ENCODE results near the gene FAM193B. TPM values are rescaled to one million over a fixed set of nuclear protein-coding genes. Genes with fewer than 3 reads are reported as not detected.

FAM193B gene
- total RNA-seq, 3 donors from 2014 or later (not counting 1 experiment from before 2014, with no cell fraction given) = 203 to 235 (median 216) TPM

DNA sequence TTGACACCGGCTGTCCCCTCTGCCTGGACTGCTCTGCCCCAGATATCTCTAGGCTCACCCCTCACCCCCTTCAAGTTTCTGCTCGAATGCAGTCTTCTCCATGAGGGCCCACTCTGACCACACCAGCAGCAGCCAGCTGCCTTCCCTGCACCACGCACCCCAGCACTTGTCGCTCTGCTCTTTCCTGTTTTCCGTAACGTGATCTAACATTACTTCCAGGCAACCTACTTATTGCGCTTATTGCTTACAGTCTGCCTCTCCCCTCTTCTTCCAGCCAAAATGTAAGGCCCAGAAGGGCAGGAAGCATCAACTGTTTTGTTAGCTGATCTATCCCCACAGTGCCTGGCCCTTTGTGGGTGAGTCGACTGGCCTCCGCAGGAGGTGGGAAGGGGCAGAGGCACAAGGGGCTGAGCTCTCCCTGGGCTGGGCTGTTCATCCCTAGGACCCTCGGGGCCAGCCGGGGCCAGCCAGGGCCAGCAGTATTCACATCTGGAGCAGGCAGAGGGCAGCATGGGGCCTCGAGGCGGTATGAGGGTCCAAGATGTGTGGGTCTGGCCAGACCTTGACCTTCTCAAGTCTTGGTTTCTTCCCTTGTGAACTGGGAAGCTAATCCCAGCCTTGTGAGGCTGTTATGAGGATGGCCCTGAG is 69.3 kb downstream of the FAM193B start:
- H3K36me3 ChIP-seq (ENCODE audit: control insufficient read depth, insufficient read depth, low read length) = no peaks in the 10 kb centered on the region
- Mint-ChIP-seq H3K36me3 (no peaks in the 10 kb centered on the region), H3K4me1 (peaks cover 2 to 3% of the 10 kb centered on the region in 2 donors), H3K27ac (no peak overlapping the region), H3K4me3 (no peak overlapping the region), H3K27me3 (ENCODE audit: low read depth in 2 of 2) (peaks cover 0 to 4% of the 10 kb centered on the region in 2 donors), H3K9me3 (no peaks in the 10 kb centered on the region)
- H3K4me1 ChIP-seq (ENCODE audit: control insufficient read depth, insufficient read depth, low read length) = peaks cover 6% of the 10 kb centered on the region
- H3K27me3 ChIP-seq (ENCODE audit: control insufficient read depth, insufficient read depth, low read length) = no peaks in the 10 kb centered on the region
- no peak for TF ChIP-seq CTCF (IDR thresholded peaks at IDR 0.05)
- 79% methylated on average over 13 of the region's 13 CpGs for WGBS (ENCODE audit: insufficient coverage)
- DNase-seq (no peak), ATAC-seq (no peak)
- H3K27ac ChIP-seq (ENCODE audit: low read length) = no peak overlapping the region
- H3K9me3 ChIP-seq (ENCODE audit: control insufficient read depth, insufficient read depth, low read length) = no peaks in the 10 kb centered on the region
- H3K4me3 ChIP-seq (ENCODE audit: low read length) = no peak overlapping the region
- intact Hi-C loops (cut with micrococcal nuclease) = no loop called here

DNA sequence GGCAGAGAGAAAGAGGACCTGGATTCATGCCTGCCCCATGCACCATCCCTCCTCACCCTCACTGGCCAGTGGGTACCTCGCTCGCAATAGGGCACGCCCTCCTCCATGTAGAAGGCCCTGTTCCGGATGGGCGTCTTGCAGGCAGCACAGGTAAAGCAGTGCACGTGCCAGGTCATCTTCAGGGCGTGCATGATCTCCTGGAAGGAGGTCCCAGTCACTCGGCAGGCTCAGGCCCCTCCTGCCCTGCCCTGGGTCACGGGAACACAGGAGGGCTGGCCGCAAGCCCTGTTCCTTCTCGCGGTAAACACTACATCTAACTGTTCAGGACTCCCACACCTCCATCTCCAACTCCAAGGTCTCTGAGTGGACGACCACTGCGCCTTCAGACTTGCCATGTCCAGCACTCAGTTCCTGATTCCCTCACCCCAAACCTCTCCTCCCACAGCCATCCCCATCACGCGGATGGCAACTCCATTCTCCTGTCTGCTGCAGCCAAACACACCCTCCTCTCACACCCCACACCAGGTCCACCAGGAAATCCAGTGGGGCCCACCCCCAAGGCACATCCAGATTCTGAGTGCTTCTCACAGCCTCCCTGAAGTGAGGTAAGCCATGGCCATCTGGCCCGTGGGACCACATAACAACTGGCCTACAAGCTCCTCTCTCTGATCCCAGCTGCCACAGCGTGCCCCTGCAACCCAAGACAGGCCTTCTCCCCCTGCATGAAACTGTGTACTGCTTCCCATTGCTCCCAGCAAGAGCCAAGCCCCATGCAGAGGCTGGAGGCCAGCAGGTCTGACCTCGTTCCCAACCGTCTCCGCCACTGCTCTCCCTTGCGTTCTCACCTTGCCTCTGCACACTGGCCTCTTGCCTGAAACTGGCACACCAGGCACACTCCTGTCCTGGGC is 70.1 kb downstream of the FAM193B start:
- DNase-seq (no peak), ATAC-seq (no peak)
- Histone ChIP-seq H3K4me1 (ENCODE audit: control insufficient read depth, insufficient read depth, low read length) (peaks cover 13% of the 10 kb centered on the region), H3K27me3 (ENCODE audit: control insufficient read depth, insufficient read depth, low read length) (no peaks in the 10 kb centered on the region), H3K36me3 (ENCODE audit: control insufficient read depth, insufficient read depth, low read length) (no peaks in the 10 kb centered on the region), H3K4me3 (ENCODE audit: low read length) (no peak overlapping the region), H3K27ac (ENCODE audit: low read length) (no peak overlapping the region), H3K9me3 (ENCODE audit: control insufficient read depth, insufficient read depth, low read length) (no peaks in the 10 kb centered on the region)
- no peak for TF ChIP-seq CTCF (IDR thresholded peaks at IDR 0.05)
- no peaks in the 10 kb centered on the region for H3K9me3 Mint-ChIP-seq
- intact Hi-C loops (cut with micrococcal nuclease) = no loop called here
- no peak overlapping the region for H3K4me3 Mint-ChIP-seq
- H3K27me3 Mint-ChIP-seq (ENCODE audit: low read depth in 2 of 2) = peaks cover 0 to 4% of the 10 kb centered on the region in 2 donors
- H3K27ac Mint-ChIP-seq = no peak overlapping the region
- no peaks in the 10 kb centered on the region for H3K36me3 Mint-ChIP-seq
- H3K4me1 Mint-ChIP-seq = peaks cover 10% of the 10 kb centered on the region in 2 donors
- 95% methylated on average over 22 of the region's 22 CpGs for WGBS (ENCODE audit: insufficient coverage)

DNA sequence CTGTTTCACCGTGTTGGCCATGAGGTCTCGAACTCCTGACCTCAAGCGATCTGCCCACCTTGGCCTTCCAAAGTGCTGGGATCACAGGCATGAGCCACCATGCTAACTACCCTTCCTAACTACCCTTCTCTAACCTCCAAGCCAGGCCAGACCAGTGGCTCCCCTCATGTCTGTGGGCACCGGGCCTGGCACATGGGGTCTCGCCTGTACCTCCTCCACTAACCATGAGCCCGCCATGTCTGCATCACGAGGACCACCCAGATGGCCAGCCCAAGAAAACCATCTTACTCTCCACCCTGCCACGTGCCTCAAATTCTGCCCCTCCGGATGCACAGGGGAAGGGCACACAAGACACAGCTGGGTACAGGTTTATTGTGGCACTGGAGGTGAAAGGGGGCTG is 71.3 kb downstream of the FAM193B start:
- Histone ChIP-seq H3K9me3 (ENCODE audit: control insufficient read depth, insufficient read depth, low read length) (no peaks in the 10 kb centered on the region), H3K27me3 (ENCODE audit: control insufficient read depth, insufficient read depth, low read length) (no peaks in the 10 kb centered on the region), H3K36me3 (ENCODE audit: control insufficient read depth, insufficient read depth, low read length) (no peaks in the 10 kb centered on the region), H3K27ac (ENCODE audit: low read length) (no peak overlapping the region), H3K4me1 (ENCODE audit: control insufficient read depth, insufficient read depth, low read length) (peaks cover 25% of the 10 kb centered on the region), H3K4me3 (ENCODE audit: low read length) (no peak overlapping the region)
- ATAC-seq (no peak), DNase-seq (no peak)
- TF ChIP-seq CTCF (IDR thresholded peaks at IDR 0.05) = no peak
- peaks cover 17 to 22% of the 10 kb centered on the region in 2 donors for H3K4me1 Mint-ChIP-seq
- H3K27me3 Mint-ChIP-seq (ENCODE audit: low read depth in 2 of 2) = peaks cover 0 to 4% of the 10 kb centered on the region in 2 donors
- intact Hi-C loops (cut with micrococcal nuclease) = no loop called here
- no peak overlapping the region for H3K27ac Mint-ChIP-seq
- WGBS (ENCODE audit: insufficient coverage) = 97% methylated on average over 9 of the region's 9 CpGs
- no peaks in the 10 kb centered on the region for H3K36me3 Mint-ChIP-seq
- no peak overlapping the region for H3K4me3 Mint-ChIP-seq
- H3K9me3 Mint-ChIP-seq = no peaks in the 10 kb centered on the region

All from natural killer cell (primary cell).